Nucleus accumbens (tissue), 56 donors: ENCODE data around the gene DOCK10.
A peak's percentile ranks its signal among the peaks of the same experiment; 100 is the strongest.
"Not testable (repeated sequence)": the region's sequence is repeated elsewhere in the genome, so short reads cannot be mapped to it uniquely, and the experiment has no call there.

Experiments used
- DNase-seq, 56 donors: peaks; one replicate each; lab custom pipeline; 2025; lab: John Stamatoyannopoulos, UW

Gene DOCK10

GRCh38 chr2:224927011-224927410, 115.3 kb downstream of the DOCK10 start:
- DNase-seq: no peak

- DNase-seq: no peak
Measured at GRCh38 chr2:224925810-224926100, 116.5 kb downstream of the DOCK10 start.

- no peak for DNase-seq
Measured at GRCh38 chr2:224925061-224925809, 117.0 kb downstream of the DOCK10 start.

GRCh38 chr2:224924631-224925030, 117.6 kb downstream of the DOCK10 start:
- no peak for DNase-seq

- DNase-seq: no peak
Measured at GRCh38 chr2:224922142-224922727, 120.0 kb downstream of the DOCK10 start.

GRCh38 chr2:224919472-224920110, 122.7 kb downstream of the DOCK10 start:
- DNase-seq: no peak

GRCh38 chr2:224918626-224919471, 123.4 kb downstream of the DOCK10 start:
- DNase-seq: no peak

GRCh38 chr2:224917246-224917645, 125.0 kb downstream of the DOCK10 start:
- DNase-seq: not testable (repeated sequence)

GRCh38 chr2:224915136-224915535, 127.1 kb downstream of the DOCK10 start:
- no peak for DNase-seq

GRCh38 chr2:224910574-224910925, 131.7 kb downstream of the DOCK10 start:
- no peak for DNase-seq

- DNase-seq: peak in 6 of 56 donors; percentile 19 to 37 (median 26)
Measured at GRCh38 chr2:224909885-224910573, 132.2 kb downstream of the DOCK10 start.

- DNase-seq: no peak
Measured at GRCh38 chr2:224908818-224909217, 133.4 kb downstream of the DOCK10 start.

GRCh38 chr2:224904381-224904780, 137.9 kb downstream of the DOCK10 start:
- no peak for DNase-seq

- no peak for DNase-seq
Measured at GRCh38 chr2:224903621-224904020, 138.6 kb downstream of the DOCK10 start.

GRCh38 chr2:224901121-224901676, 141.1 kb downstream of the DOCK10 start:
- DNase-seq: peak in 4 of 56 donors; percentile 10 to 32 (median 26)

GRCh38 chr2:224895377-224895776, 146.9 kb downstream of the DOCK10 start:
- no peak for DNase-seq

GRCh38 chr2:224894356-224894755, 147.9 kb downstream of the DOCK10 start:
- no peak for DNase-seq

GRCh38 chr2:224893848-224894247, 148.4 kb downstream of the DOCK10 start:
- DNase-seq: no peak

GRCh38 chr2:224892574-224893204, 149.6 kb downstream of the DOCK10 start:
- DNase-seq: no peak

GRCh38 chr2:224890372-224890771, 151.9 kb downstream of the DOCK10 start:
- DNase-seq: no peak
